GM19328 (cell line): Measurements from ENCODE around the gene PTPRN2.

Experiments used
- ATAC-seq: cut with Tn5 transposase; IDR thresholded peaks from one replicate; pipeline ENCODE4 v1.9.1; 2021; ENCODE audit warnings: mild to moderate bottlenecking, moderate library complexity; ENCODE audit not compliant: unreplicated experiment

Gene PTPRN2

GRCh38 chr7:158093156-158093796 is 494.3 kb downstream of the PTPRN2 start:
- ATAC-seq = no peak

GRCh38 chr7:158087196-158087595 is 500.4 kb downstream of the PTPRN2 start:
- ATAC-seq = no peak

- ATAC-seq = no peak
Observed at GRCh38 chr7:158085741-158086695, 501.6 kb downstream of the PTPRN2 start.

GRCh38 chr7:158084555-158084954 is 503.1 kb downstream of the PTPRN2 start:
- no peak for ATAC-seq

- no peak for ATAC-seq
Observed at GRCh38 chr7:158083526-158084310, 503.9 kb downstream of the PTPRN2 start.

GRCh38 chr7:158082761-158083160 is 504.9 kb downstream of the PTPRN2 start:
- no peak for ATAC-seq

- ATAC-seq = no peak
Observed at GRCh38 chr7:158080899-158081445, 506.7 kb downstream of the PTPRN2 start.

- no peak for ATAC-seq
Observed at GRCh38 chr7:158077934-158078910, 509.4 kb downstream of the PTPRN2 start.

GRCh38 chr7:158077151-158077840 is 510.3 kb downstream of the PTPRN2 start:
- ATAC-seq = no peak

GRCh38 chr7:158076656-158077055 is 511.0 kb downstream of the PTPRN2 start:
- no peak for ATAC-seq

- no peak for ATAC-seq
Observed at GRCh38 chr7:158076215-158076614, 511.4 kb downstream of the PTPRN2 start.

GRCh38 chr7:158075633-158076001 is 512.0 kb downstream of the PTPRN2 start:
- no peak for ATAC-seq

GRCh38 chr7:158074896-158075632 is 512.6 kb downstream of the PTPRN2 start:
- ATAC-seq = no peak

GRCh38 chr7:158073845-158074840 is 513.5 kb downstream of the PTPRN2 start:
- ATAC-seq = no peak

GRCh38 chr7:158072991-158073730 is 514.5 kb downstream of the PTPRN2 start:
- ATAC-seq = no peak

- no peak for ATAC-seq
Observed at GRCh38 chr7:158070222-158070920, 517.3 kb downstream of the PTPRN2 start.
